ENCODE data around the gene AATF. TPM values are rescaled to one million over a fixed set of nuclear protein-coding genes. Genes with fewer than 3 reads are reported as not detected.

AATF gene
- total RNA-seq, 1 donor from 2014 or later = 38.5 TPM

GRCh38 chr17:36910513-36910912 is 38.2 kb upstream of the AATF start:
- H3K4me1 Mint-ChIP-seq (ENCODE audit: low read depth) = no peaks in the 10 kb centered on the region
- no peak overlapping the region for H3K27ac Mint-ChIP-seq (ENCODE audit: unreplicated experiment)
- DNase-seq (ENCODE audit: low spot score) = no peak
- TF ChIP-seq, protein P1, sequence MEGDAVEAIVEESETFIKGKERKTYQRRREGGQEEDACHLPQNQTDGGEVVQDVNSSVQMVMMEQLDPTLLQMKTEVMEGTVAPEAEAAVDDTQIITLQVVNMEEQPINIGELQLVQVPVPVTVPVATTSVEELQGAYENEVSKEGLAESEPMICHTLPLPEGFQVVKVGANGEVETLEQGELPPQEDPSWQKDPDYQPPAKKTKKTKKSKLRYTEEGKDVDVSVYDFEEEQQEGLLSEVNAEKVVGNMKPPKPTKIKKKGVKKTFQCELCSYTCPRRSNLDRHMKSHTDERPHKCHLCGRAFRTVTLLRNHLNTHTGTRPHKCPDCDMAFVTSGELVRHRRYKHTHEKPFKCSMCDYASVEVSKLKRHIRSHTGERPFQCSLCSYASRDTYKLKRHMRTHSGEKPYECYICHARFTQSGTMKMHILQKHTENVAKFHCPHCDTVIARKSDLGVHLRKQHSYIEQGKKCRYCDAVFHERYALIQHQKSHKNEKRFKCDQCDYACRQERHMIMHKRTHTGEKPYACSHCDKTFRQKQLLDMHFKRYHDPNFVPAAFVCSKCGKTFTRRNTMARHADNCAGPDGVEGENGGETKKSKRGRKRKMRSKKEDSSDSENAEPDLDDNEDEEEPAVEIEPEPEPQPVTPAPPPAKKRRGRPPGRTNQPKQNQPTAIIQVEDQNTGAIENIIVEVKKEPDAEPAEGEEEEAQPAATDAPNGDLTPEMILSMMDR (IDR thresholded peaks at IDR 0.05) = no peak
- peaks cover 22% of the 10 kb centered on the region for H3K27me3 Mint-ChIP-seq (ENCODE audit: low read depth)
- no peak overlapping the region for H3K4me3 Mint-ChIP-seq (ENCODE audit: unreplicated experiment)
- H3K9me3 Mint-ChIP-seq (ENCODE audit: low read depth) = no peaks in the 10 kb centered on the region
- no peaks in the 10 kb centered on the region for H3K36me3 Mint-ChIP-seq (ENCODE audit: low read depth)

- H3K27ac Mint-ChIP-seq (ENCODE audit: unreplicated experiment) = no peak overlapping the region
- no peaks in the 10 kb centered on the region for H3K4me1 Mint-ChIP-seq (ENCODE audit: low read depth)
- H3K4me3 Mint-ChIP-seq (ENCODE audit: unreplicated experiment) = no peak overlapping the region
- no peaks in the 10 kb centered on the region for H3K36me3 Mint-ChIP-seq (ENCODE audit: low read depth)
- peaks cover 22% of the 10 kb centered on the region for H3K27me3 Mint-ChIP-seq (ENCODE audit: low read depth)
- no peak for DNase-seq (ENCODE audit: low spot score)
- TF ChIP-seq, protein P1 (IDR thresholded peaks at IDR 0.05) = no peak
- H3K9me3 Mint-ChIP-seq (ENCODE audit: low read depth) = no peaks in the 10 kb centered on the region
Measured at GRCh38 chr17:36911001-36911400, 37.8 kb upstream of the AATF start.

DNA sequence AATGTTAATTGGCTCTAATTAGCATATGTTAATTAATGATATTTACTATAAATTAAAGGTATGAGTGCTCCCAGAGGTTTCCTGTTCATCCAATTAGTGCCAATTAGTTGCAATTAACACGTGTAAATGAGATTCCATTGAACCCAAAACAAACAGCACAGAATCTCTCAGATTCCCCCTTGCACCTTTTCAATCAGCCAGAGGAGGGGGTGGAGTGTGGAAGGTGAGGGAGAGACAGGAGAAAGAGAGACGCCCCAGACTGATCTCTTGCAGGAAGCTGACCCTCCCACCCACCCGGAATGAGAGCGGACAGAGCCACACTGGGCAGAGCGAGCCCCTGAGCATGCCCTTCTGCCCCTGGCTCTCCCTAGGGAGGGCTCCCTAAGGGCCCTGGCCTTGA is 35.6 kb upstream of the AATF start:
- no peak for DNase-seq (ENCODE audit: low spot score)
- H3K4me1 Mint-ChIP-seq (ENCODE audit: low read depth) = no peaks in the 10 kb centered on the region
- TF ChIP-seq, protein P1 (IDR thresholded peaks at IDR 0.05) = no peak

GRCh38 chr17:36918211-36918691 is 30.5 kb upstream of the AATF start:
- TF ChIP-seq, protein P1 (IDR thresholded peaks at IDR 0.05) = no peak
- no peak for DNase-seq (ENCODE audit: low spot score)
- H3K4me1 Mint-ChIP-seq (ENCODE audit: low read depth) = peaks cover 10% of the 10 kb centered on the region
- no peak overlapping the region for H3K27ac Mint-ChIP-seq (ENCODE audit: unreplicated experiment)
- peaks cover 10% of the 10 kb centered on the region for H3K27me3 Mint-ChIP-seq (ENCODE audit: low read depth)
- no peak overlapping the region for H3K4me3 Mint-ChIP-seq (ENCODE audit: unreplicated experiment)
- H3K9me3 Mint-ChIP-seq (ENCODE audit: low read depth) = no peaks in the 10 kb centered on the region
- H3K36me3 Mint-ChIP-seq (ENCODE audit: low read depth) = no peaks in the 10 kb centered on the region

More for the DNA sequence above, 35.6 kb upstream of the AATF start:
- no peak overlapping the region for H3K27ac Mint-ChIP-seq (ENCODE audit: unreplicated experiment)
- H3K4me3 Mint-ChIP-seq (ENCODE audit: unreplicated experiment) = no peak overlapping the region
- H3K36me3 Mint-ChIP-seq (ENCODE audit: low read depth) = no peaks in the 10 kb centered on the region
- peaks cover 12% of the 10 kb centered on the region for H3K27me3 Mint-ChIP-seq (ENCODE audit: low read depth)
- no peaks in the 10 kb centered on the region for H3K9me3 Mint-ChIP-seq (ENCODE audit: low read depth)

DNA sequence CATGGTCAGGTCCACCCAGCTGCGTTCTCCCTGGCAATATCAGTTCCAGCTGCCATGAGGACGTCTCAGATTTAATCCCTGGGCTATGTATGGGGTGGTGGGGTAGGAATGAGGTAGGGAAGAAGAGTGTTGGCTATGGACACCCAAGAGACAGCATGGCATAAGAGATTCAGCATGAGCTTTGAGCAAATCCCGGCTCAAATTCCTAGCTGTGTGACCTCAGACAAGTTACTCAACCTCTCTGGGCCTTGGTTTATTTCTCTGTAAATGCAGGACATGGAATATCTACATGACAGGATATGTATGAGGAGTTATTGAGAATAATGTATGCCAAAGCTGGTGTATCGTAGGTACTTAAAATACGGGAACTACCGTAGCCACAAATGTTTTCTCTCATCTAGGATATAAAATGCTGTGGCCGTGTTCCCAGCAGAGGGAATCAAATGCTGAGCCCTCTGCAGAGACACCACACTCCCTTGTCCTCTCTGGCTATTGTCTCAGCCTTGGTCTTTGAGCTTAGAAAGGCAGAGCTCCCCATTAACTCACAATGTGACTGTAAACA is 29.3 kb upstream of the AATF start:
- no peaks in the 10 kb centered on the region for H3K9me3 Mint-ChIP-seq (ENCODE audit: low read depth)
- no peak overlapping the region for H3K27ac Mint-ChIP-seq (ENCODE audit: unreplicated experiment)
- H3K4me3 Mint-ChIP-seq (ENCODE audit: unreplicated experiment) = no peak overlapping the region
- peaks cover 10% of the 10 kb centered on the region for H3K27me3 Mint-ChIP-seq (ENCODE audit: low read depth)
- H3K36me3 Mint-ChIP-seq (ENCODE audit: low read depth) = no peaks in the 10 kb centered on the region
- DNase-seq (ENCODE audit: low spot score) = no peak
- TF ChIP-seq, protein P1 (IDR thresholded peaks at IDR 0.05) = no peak
- H3K4me1 Mint-ChIP-seq (ENCODE audit: low read depth) = peaks cover 10% of the 10 kb centered on the region

Measured in chondrocyte (in vitro differentiated cells).